HG02885 (cell line): Measurements from ENCODE around the gene MFSD2A.
"Not testable (repeated sequence)": the region's sequence is repeated elsewhere in the genome, so short reads cannot be mapped to it uniquely, and the experiment has no call there.

Source experiments
- ATAC-seq: cut with Tn5 transposase; IDR thresholded peaks from one replicate; pipeline ENCODE4 v1.9.1; 2021; ENCODE audit warnings: mild to moderate bottlenecking; ENCODE audit not compliant: unreplicated experiment, poor library complexity

MFSD2A gene

DNA sequence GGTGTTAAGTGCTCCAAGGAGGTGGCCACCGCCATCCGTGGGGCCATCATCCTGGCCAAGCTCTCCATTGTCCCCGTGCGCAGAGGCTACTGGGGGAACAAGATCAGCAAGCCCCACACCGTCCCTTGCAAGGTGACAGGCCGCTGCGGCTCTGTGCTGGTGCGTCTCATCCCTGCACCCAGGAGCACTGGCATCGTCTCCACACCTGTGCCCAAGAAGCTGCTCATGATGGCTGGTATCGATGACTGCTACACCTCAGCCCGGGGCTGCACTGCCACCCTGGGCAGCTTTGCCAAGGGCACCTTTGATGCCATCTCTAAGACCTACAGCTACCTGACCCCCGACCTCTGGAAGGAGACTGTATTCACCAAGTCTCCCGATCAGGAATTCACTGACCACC, 8.0 kb downstream of the MFSD2A start:
- ATAC-seq: not testable (repeated sequence)

DNA sequence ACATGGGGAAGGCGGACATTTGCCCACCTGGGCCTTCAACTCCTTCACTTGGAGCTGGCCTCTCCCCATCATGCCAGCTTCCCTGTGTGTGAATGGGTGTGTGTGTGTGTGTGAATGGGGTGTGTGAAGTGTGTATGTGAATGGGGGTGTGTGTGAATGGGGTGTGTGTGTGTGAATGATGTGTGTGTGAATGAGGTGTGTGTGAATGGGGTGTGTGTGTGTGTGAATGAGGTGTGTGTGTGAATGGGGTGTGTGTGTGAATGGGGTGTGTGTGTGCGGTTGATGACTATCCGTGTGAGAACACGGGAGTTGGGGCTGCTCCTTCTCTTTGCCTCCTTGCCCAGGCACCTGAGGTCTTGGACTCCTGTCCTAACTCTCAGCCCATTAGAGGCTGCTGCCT, 9.6 kb downstream of the MFSD2A start:
- no peak for ATAC-seq

DNA sequence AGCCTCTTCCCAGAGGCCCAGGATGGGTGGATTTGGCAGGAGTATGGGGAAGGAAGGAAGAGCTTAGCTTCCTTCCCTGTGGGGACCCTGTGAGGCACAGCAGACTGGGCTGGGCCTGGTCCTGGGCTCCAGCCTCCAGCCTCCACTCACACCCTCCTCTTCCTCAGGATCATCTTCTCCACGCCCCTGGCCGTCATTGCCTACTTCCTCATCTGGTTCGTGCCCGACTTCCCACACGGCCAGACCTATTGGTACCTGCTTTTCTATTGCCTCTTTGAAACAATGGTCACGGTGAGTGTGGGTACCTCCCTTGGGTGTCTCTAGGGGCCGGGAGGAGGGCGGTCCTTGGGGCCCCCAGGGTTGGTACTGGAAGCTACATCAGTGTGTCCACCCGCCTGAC, 10.1 kb downstream of the MFSD2A start:
- no peak for ATAC-seq

- no peak for ATAC-seq
Observed at GRCh38 chr1:39969048-39969447, 14.1 kb downstream of the MFSD2A start.

GRCh38 chr1:39969531-39970270, 14.8 kb downstream of the MFSD2A start:
- no peak for ATAC-seq

GRCh38 chr1:39970274-39970673, 15.3 kb downstream of the MFSD2A start:
- ATAC-seq: no peak

DNA sequence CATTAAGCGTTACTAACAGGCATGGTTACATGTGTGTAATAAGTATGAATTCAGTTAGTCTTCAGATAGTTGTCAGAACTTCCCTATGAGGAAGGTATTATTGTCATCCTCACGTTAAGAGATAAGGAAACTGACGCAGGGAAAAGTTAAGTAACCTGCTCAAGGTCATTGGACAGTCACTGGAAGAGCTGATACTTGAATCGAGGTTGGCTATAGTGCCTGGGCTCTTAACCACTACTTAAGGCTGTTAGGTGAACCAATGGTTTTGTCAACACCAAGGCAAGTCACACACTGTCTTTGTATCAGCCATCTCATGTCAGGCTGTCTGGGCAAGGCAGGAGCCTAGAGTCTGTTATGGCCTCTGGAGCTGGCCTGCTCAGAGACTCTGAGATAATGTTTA, 16.2 kb downstream of the MFSD2A start:
- no peak for ATAC-seq

DNA sequence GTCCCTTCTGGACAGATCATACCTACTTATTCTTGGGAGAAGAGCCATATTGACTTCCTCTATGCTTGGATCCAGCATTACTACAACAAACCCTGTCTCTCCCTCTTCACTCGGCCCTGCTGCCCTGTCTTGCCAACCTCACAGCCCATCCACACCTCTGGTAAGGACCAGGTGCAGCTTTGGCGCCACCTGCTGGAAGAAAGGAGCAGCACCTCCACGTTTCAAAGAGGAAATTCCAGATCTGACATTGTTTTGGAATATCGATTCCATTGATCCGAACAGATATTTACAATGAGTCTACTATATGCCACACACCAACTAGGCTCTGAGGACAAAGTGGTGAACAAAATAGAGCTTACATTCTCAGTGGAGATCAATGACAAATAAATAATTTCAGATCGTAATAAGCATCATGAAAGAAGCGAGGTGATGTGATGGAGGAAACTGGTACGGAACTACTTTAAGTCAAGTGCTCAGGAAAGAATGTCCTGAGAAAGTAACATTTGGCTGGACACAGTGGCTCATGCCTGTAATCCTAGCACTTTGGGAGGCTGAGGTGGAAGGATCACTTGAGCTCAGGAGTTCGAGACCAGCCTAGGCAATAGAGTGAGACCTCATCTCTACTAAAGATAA, 18.7 kb downstream of the MFSD2A start:
- ATAC-seq: no peak

DNA sequence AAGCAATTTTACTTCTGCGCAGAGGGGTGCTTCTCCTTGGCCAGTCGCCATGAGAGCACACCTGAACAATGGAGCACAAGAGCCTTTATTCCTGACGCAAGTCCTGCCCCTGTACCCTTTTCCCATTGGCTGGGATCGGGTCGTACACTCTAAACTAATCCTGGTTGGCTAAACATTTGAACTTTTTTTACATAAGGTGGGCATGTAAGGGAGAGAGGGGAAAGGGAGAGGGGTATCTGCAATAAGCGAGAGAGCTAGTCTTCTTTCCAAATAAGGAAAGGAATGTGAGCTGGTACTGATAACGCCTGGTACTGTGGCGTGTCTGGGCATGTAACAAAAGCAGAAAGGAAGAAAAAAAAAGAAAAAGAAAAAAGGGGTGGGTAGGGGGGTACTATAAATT, 21.8 kb downstream of the MFSD2A start:
- no peak for ATAC-seq

- no peak for ATAC-seq
Observed at GRCh38 chr1:39977202-39977601, 22.3 kb downstream of the MFSD2A start.

DNA sequence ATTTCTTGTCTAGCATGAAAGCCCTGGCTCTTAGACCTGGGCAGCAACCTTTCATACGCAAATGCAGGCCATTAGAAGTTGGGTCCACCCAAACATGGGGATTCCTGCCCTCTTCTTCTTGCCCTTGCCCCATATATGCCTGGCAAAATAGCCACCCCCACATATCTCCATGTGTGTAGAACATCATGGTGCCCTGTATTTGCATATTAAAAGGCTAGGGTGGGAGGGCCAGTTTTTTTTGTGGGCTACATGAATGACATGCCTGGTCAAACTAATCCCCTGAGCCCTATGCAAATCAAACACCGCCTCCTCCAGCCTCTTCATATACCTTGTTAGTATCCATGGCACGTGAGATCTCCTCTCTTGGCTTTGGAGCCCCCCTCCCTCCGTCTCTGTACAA, 24.7 kb downstream of the MFSD2A start:
- ATAC-seq: no peak

- no peak for ATAC-seq
Observed at GRCh38 chr1:39980555-39981313, 25.8 kb downstream of the MFSD2A start.

DNA sequence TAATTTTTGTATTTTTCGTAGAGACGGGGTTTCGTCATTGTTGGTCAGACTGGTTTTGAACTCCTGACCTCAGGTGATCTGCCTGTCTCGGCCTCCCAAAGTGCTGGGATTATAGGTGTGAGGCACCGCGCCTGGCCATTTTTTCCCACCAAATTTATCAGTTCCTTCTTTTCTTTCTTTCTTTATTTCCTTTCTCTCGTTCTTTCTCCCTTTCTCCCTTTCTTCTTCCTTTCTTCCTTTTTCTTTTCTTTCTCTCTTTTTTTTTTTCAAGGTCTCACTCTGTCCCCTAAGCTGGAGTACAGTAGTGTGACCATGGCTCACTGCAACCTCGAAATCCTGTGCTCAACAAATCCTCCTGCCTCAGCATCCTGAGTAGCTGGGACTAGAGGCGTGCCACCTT, 26.4 kb downstream of the MFSD2A start:
- no peak for ATAC-seq

DNA sequence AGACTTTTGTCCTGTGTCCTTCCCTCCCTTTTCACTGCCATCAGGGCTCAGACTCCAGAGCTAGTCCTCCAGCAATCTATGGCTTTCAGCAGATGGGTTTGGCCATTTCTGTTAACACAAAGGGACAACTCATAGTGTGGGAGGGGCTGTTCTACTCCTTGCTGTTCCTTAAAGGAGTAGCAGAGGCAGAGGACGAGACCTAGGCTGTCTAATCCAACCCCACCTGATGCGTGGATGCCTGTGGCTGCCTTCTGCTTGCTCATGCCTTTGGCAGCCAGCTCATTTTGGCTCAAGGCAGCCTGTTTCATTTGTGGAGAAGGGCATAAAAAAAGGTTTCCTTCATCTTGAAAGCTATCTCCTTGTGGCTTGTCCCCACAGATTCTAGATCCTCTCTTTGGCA, 27.0 kb downstream of the MFSD2A start:
- no peak for ATAC-seq

GRCh38 chr1:39984480-39984879, 29.5 kb downstream of the MFSD2A start:
- ATAC-seq: not testable (repeated sequence)

- no peak for ATAC-seq
Observed at GRCh38 chr1:39984951-39985350, 30.0 kb downstream of the MFSD2A start.

- no peak for ATAC-seq
Observed at GRCh38 chr1:39987869-39988268, 32.9 kb downstream of the MFSD2A start.

- ATAC-seq: no peak
Observed at GRCh38 chr1:39988618-39989343, 33.8 kb downstream of the MFSD2A start.

DNA sequence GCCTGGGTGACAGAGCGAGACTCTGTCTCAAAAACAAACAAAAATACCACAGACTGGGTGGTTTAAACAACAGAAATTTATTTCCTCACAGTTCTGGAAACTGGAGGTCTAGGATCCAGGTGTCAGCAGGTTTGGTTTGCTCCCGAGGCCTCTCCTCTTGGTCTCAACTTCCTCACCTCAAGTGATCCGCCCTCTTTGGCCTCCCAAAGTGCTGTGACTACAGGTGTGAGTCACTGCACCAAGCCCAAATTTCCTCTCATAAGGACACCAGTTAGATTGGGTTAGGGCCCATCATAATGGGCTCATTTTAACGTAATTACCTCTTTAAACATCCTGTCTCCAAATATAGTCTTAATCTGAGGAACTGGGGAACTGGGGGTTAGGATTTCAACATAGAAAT, 35.5 kb downstream of the MFSD2A start:
- no peak for ATAC-seq

GRCh38 chr1:39992234-39992633, 37.3 kb downstream of the MFSD2A start:
- ATAC-seq: no peak

DNA sequence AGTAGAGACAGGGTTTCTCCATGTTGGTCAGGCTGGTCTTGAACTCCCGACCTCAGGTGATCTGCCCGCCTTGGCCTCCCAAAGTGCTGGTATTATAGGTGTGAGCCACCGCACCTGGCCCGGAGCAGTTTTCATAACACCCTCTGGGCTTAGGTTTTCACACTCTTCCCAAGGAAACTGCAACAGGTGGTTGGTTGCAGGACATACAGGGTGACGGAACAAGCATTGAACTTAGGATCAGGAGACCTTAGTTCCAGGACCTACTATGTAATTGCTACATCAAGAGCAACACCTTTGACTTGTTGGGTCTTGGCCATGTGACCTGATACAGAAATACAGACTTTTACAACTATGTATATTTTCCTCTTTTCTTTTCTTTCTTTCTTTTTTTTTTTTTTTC, 37.9 kb downstream of the MFSD2A start:
- ATAC-seq: no peak
